M059J (cell line): ENCODE results near the gene PKP2. TPM values are rescaled to one million over a fixed set of nuclear protein-coding genes. Genes with fewer than 3 reads are reported as not detected.
"Not testable (repeated sequence)": the region's sequence is repeated elsewhere in the genome, so short reads cannot be mapped to it uniquely, and the experiment has no call there.

Source experiments
- DNase-seq: peaks from one replicate; pipeline ENCODE4 v3.0.0-alpha.2; 2012; ENCODE audit warnings: low read depth
- total RNA-seq: library from RNA; depleted of rRNA; stranded (reverse); fragments of >200 nt; shearing (Covaris generic); gene quantifications from 2 replicates; pipeline ENCODE4 v1.2.3, GENCODE V29; 2014

Gene PKP2
- total RNA-seq, 1 experiment from 2014 or later = 6.2 TPM

- DNase-seq = no peak
These were observed 33.4 kb downstream of the PKP2 start for GRCh38 chr12:32863128-32863527.

GRCh38 chr12:32861658-32862057 is 34.9 kb downstream of the PKP2 start:
- not testable (repeated sequence) for DNase-seq

- DNase-seq = no peak
These were observed 36.4 kb downstream of the PKP2 start for GRCh38 chr12:32860192-32860591.

GRCh38 chr12:32859389-32859788 is 37.2 kb downstream of the PKP2 start:
- DNase-seq = no peak

GRCh38 chr12:32854716-32855115 is 41.9 kb downstream of the PKP2 start:
- no peak for DNase-seq

- DNase-seq = no peak
These were observed 42.5 kb downstream of the PKP2 start for GRCh38 chr12:32854097-32854496.

- no peak for DNase-seq
These were observed 49.3 kb downstream of the PKP2 start for GRCh38 chr12:32847287-32847686.

- no peak for DNase-seq
These were observed 50.5 kb downstream of the PKP2 start for GRCh38 chr12:32846053-32846452.

- DNase-seq = peak; percentile 36
These were observed 53.0 kb downstream of the PKP2 start for GRCh38 chr12:32843528-32844095.

- DNase-seq = peak; percentile 30
These were observed 55.5 kb downstream of the PKP2 start for GRCh38 chr12:32841061-32841460.

GRCh38 chr12:32839828-32840227 is 56.7 kb downstream of the PKP2 start:
- no peak for DNase-seq

GRCh38 chr12:32837974-32838373 is 58.6 kb downstream of the PKP2 start:
- no peak for DNase-seq

GRCh38 chr12:32836710-32837109 is 59.9 kb downstream of the PKP2 start:
- DNase-seq = peak; percentile 55

- DNase-seq = no peak
These were observed 62.5 kb downstream of the PKP2 start for GRCh38 chr12:32834122-32834521.

- no peak for DNase-seq
These were observed 68.0 kb downstream of the PKP2 start for GRCh38 chr12:32828552-32828951.

GRCh38 chr12:32828120-32828519 is 68.5 kb downstream of the PKP2 start:
- no peak for DNase-seq

GRCh38 chr12:32826807-32827412 is 69.7 kb downstream of the PKP2 start:
- DNase-seq = no peak

- no peak for DNase-seq
These were observed 72.0 kb downstream of the PKP2 start for GRCh38 chr12:32824596-32824995.

- DNase-seq = no peak
These were observed 74.2 kb downstream of the PKP2 start for GRCh38 chr12:32822344-32822743.

- DNase-seq = no peak
These were observed 74.9 kb downstream of the PKP2 start for GRCh38 chr12:32821710-32822109.

GRCh38 chr12:32821293-32821692 is 75.3 kb downstream of the PKP2 start:
- peak; percentile 31 for DNase-seq

- DNase-seq = no peak
These were observed 76.1 kb downstream of the PKP2 start for GRCh38 chr12:32820376-32820931.

- DNase-seq = no peak
These were observed 77.2 kb downstream of the PKP2 start for GRCh38 chr12:32819424-32819823.
